HEK293 (cell line): ENCODE data around the gene KCNQ4.
A peak's percentile ranks its signal among the peaks of the same experiment; 100 is the strongest.

Experiments
- BCL11A ChIP-seq: fragments of 450-650 bp; formaldehyde crosslinking; IDR thresholded peaks from 2 replicates; pipeline ENCODE4 v1.5.1; 2016; ENCODE audit warnings: low read depth, missing biosample characterization, missing genetic modification characterization
- GLIS2 ChIP-seq: fragments of 450-650 bp; formaldehyde crosslinking; IDR thresholded peaks from 2 replicates; pipeline ENCODE4 v1.5.1; 2016; ENCODE audit warnings: missing biosample characterization, missing genetic modification characterization
- HOXD13 ChIP-seq: sonication (generic); formaldehyde crosslinking; IDR thresholded peaks from 2 replicates; pipeline ENCODE4 v1.8.0; 2022; ENCODE audit warnings: missing genetic modification reagents, borderline replicate concordance
- KLF9 ChIP-seq: fragments of 450-650 bp; formaldehyde crosslinking; IDR thresholded peaks from 2 replicates; pipeline ENCODE4 v1.5.1; 2016; ENCODE audit warnings: missing biosample characterization, missing genetic modification characterization, low read depth
- ZBTB1 ChIP-seq: fragments of 450-650 bp; formaldehyde crosslinking; IDR thresholded peaks from 2 replicates; pipeline ENCODE4 v1.5.1; 2016; ENCODE audit warnings: missing biosample characterization, missing genetic modification characterization
- ZBTB48 ChIP-seq: fragments of 450-650 bp; formaldehyde crosslinking; IDR thresholded peaks from 2 replicates; pipeline ENCODE4 v1.5.1; 2016; ENCODE audit warnings: missing biosample characterization, missing genetic modification characterization
- ZBTB7A ChIP-seq: fragments of 450-650 bp; formaldehyde crosslinking; IDR thresholded peaks from 2 replicates; pipeline ENCODE4 v1.5.1; 2016; ENCODE audit warnings: low read depth, missing biosample characterization, missing genetic modification characterization
- ZNF10 ChIP-seq: fragments of 450-650 bp; formaldehyde crosslinking; IDR thresholded peaks from 2 replicates; pipeline ENCODE4 v1.5.1; 2017; ENCODE audit warnings: missing biosample characterization, missing genetic modification characterization
- ZNF140 ChIP-seq: fragments of 450-650 bp; formaldehyde crosslinking; IDR thresholded peaks from 2 replicates; pipeline ENCODE4 v1.5.1; 2016; ENCODE audit warnings: missing biosample characterization, missing genetic modification characterization
- ZNF155 ChIP-seq: fragments of 450-650 bp; formaldehyde crosslinking; IDR thresholded peaks from 2 replicates; pipeline ENCODE4 v1.5.1; 2016; ENCODE audit warnings: missing biosample characterization, missing genetic modification characterization
- ZNF16 ChIP-seq: fragments of 450-650 bp; formaldehyde crosslinking; IDR thresholded peaks from 2 replicates; pipeline ENCODE4 v1.5.1; 2016; ENCODE audit warnings: low read depth, missing biosample characterization, missing genetic modification characterization
- ZNF174 ChIP-seq: fragments of 450-650 bp; formaldehyde crosslinking; IDR thresholded peaks from 2 replicates; pipeline ENCODE4 v1.5.0; 2017; ENCODE audit warnings: missing biosample characterization, mild to moderate bottlenecking, missing genetic modification characterization
- ZNF175 ChIP-seq: fragments of 450-650 bp; formaldehyde crosslinking; IDR thresholded peaks from 2 replicates; pipeline ENCODE4 v1.5.1; 2016; ENCODE audit warnings: missing biosample characterization, missing genetic modification characterization
- ZNF202 ChIP-seq: fragments of 450-650 bp; formaldehyde crosslinking; IDR thresholded peaks from 2 replicates; pipeline ENCODE4 v1.5.1; 2016; ENCODE audit warnings: missing biosample characterization, missing genetic modification characterization, borderline replicate concordance
- ZNF23 ChIP-seq: fragments of 450-650 bp; formaldehyde crosslinking; IDR thresholded peaks from 2 replicates; pipeline ENCODE4 v1.5.1; 2016; ENCODE audit warnings: missing biosample characterization, missing genetic modification characterization, borderline replicate concordance
- ZNF248 ChIP-seq: fragments of 450-650 bp; formaldehyde crosslinking; IDR thresholded peaks from 2 replicates; pipeline ENCODE4 v1.5.1; 2017; ENCODE audit warnings: missing biosample characterization, missing genetic modification characterization
- ZNF324 ChIP-seq: fragments of 450-650 bp; formaldehyde crosslinking; IDR thresholded peaks from 2 replicates; pipeline ENCODE4 v1.5.1; 2016; ENCODE audit warnings: missing biosample characterization, missing genetic modification characterization
- ZNF366 ChIP-seq: fragments of 450-650 bp; formaldehyde crosslinking; conservative IDR thresholded peaks from 2 replicates; pipeline ENCODE4 v1.5.1; 2016; ENCODE audit warnings: missing biosample characterization, missing genetic modification characterization
- ZNF571 ChIP-seq: fragments of 450-650 bp; formaldehyde crosslinking; IDR thresholded peaks from 2 replicates; pipeline ENCODE4 v1.5.0; 2017; ENCODE audit warnings: missing biosample characterization, missing genetic modification characterization
- ZNF596 ChIP-seq: fragments of 450-650 bp; IDR thresholded peaks from 2 replicates; pipeline ENCODE4 v1.5.0; 2018; ENCODE audit warnings: missing biosample characterization, mild to moderate bottlenecking, missing genetic modification characterization, moderate library complexity
- ZNF623 ChIP-seq: fragments of 450-650 bp; formaldehyde crosslinking; IDR thresholded peaks from 2 replicates; pipeline ENCODE4 v1.5.1; 2016; ENCODE audit warnings: missing biosample characterization, missing genetic modification characterization
- ZNF664 ChIP-seq: fragments of 450-650 bp; formaldehyde crosslinking; IDR thresholded peaks from 2 replicates; pipeline ENCODE4 v1.5.1; 2016; ENCODE audit warnings: missing biosample characterization, missing genetic modification characterization
- TF ChIP-seq, protein P1 (sequence below): fragments of 450-650 bp; formaldehyde crosslinking; IDR thresholded peaks from 2 replicates; pipeline ENCODE4 v1.5.1; 2016; ENCODE audit warnings: missing biosample characterization, missing genetic modification characterization
- TF ChIP-seq, protein P2 (sequence below): fragments of 450-650 bp; formaldehyde crosslinking; IDR thresholded peaks from 2 replicates; pipeline ENCODE4 v1.5.1; 2016; ENCODE audit warnings: missing biosample characterization, missing genetic modification characterization
- TF ChIP-seq, protein P3 (sequence below): fragments of 450-650 bp; formaldehyde crosslinking; IDR thresholded peaks from 2 replicates; pipeline ENCODE4 v1.5.1; 2016; ENCODE audit warnings: missing biosample characterization, missing genetic modification characterization
- TF ChIP-seq, protein P4 (sequence below): IDR thresholded peaks from 2 replicates; pipeline ENCODE4 v1.6.1; 2011; ENCODE audit warnings: mild to moderate bottlenecking, low read depth, low read length, borderline replicate concordance
- TF ChIP-seq, protein P5 (sequence below): fragments of 450-650 bp; formaldehyde crosslinking; IDR thresholded peaks from 2 replicates; pipeline ENCODE4 v1.5.1; 2016; ENCODE audit warnings: missing biosample characterization, missing genetic modification characterization
- TF ChIP-seq, protein P6 (sequence below): fragments of 450-650 bp; formaldehyde crosslinking; IDR thresholded peaks from 2 replicates; pipeline ENCODE4 v1.5.1; 2016; ENCODE audit warnings: missing biosample characterization, missing genetic modification characterization
- TF ChIP-seq, protein P7 (sequence below): fragments of 450-650 bp; formaldehyde crosslinking; IDR thresholded peaks from 2 replicates; pipeline ENCODE4 v1.5.1; 2016; ENCODE audit warnings: missing biosample characterization, missing genetic modification characterization

The KCNQ4 gene

DNA sequence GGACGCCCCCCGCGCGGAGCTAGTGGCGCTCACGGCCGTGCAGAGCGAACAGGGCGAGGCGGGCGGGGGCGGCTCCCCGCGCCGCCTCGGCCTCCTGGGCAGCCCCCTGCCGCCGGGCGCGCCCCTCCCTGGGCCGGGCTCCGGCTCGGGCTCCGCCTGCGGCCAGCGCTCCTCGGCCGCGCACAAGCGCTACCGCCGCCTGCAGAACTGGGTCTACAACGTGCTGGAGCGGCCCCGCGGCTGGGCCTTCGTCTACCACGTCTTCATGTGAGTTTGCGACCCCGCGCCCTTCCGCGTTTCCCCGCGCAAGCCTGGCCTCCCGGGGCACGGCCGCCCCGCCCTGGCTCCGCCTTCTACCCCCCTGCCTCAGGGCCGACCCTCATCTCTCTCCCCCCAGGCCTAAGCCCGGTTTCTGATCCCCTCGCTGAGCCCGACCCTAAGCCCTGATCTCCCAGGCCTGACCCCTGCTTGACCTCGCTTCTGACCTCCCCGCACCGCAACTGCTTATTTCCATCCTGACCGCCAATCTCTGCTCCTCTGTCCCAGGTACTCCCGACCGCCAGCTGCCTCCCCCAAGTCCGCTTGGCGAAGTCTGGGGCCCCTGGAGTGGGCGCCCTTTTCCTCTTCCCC is 669 bp downstream of the KCNQ4 start (continued):
- no peak for TF ChIP-seq ZNF324 (tag by site-specific recombination)
- TF ChIP-seq ZNF366, result no peak
- TF ChIP-seq ZNF623 (tag by site-specific recombination), result no peak
- no peak for TF ChIP-seq ZNF23
- TF ChIP-seq ZNF10 (tag by site-specific recombination), result no peak
- TF ChIP-seq ZNF16 (tag by site-specific recombination), result no peak
- no peak for TF ChIP-seq ZNF175 (tag by site-specific recombination)
- TF ChIP-seq, protein P1, sequence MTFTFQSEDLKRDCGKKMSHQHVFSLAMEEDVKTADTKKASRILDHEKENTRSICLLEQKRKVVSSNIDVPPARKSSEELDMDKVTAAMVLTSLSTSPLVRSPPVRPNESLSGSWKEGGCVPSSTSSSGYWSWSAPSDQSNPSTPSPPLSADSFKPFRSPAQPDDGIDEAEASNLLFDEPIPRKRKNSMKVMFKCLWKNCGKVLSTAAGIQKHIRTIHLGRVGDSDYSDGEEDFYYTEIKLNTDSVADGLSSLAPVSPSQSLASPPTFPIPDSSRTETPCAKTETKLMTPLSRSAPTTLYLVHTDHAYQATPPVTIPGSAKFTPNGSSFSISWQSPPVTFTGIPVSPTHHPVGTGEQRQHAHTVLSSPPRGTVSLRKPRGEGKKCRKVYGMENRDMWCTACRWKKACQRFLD, result no peak
- TF ChIP-seq ZBTB48 (tag by site-specific recombination), result peak; percentile 68; the same call in 1 of the 2 replicates
- TF ChIP-seq, protein P2, sequence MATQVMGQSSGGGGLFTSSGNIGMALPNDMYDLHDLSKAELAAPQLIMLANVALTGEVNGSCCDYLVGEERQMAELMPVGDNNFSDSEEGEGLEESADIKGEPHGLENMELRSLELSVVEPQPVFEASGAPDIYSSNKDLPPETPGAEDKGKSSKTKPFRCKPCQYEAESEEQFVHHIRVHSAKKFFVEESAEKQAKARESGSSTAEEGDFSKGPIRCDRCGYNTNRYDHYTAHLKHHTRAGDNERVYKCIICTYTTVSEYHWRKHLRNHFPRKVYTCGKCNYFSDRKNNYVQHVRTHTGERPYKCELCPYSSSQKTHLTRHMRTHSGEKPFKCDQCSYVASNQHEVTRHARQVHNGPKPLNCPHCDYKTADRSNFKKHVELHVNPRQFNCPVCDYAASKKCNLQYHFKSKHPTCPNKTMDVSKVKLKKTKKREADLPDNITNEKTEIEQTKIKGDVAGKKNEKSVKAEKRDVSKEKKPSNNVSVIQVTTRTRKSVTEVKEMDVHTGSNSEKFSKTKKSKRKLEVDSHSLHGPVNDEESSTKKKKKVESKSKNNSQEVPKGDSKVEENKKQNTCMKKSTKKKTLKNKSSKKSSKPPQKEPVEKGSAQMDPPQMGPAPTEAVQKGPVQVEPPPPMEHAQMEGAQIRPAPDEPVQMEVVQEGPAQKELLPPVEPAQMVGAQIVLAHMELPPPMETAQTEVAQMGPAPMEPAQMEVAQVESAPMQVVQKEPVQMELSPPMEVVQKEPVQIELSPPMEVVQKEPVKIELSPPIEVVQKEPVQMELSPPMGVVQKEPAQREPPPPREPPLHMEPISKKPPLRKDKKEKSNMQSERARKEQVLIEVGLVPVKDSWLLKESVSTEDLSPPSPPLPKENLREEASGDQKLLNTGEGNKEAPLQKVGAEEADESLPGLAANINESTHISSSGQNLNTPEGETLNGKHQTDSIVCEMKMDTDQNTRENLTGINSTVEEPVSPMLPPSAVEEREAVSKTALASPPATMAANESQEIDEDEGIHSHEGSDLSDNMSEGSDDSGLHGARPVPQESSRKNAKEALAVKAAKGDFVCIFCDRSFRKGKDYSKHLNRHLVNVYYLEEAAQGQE (tag by site-specific recombination), result 0 out of 2 replicates have a peak, but pooled peaks have one; percentile 64
- no peak for TF ChIP-seq ZNF202 (tag by site-specific recombination)
- no peak for TF ChIP-seq ZNF571 (tag by site-specific recombination)
- TF ChIP-seq, protein P3, sequence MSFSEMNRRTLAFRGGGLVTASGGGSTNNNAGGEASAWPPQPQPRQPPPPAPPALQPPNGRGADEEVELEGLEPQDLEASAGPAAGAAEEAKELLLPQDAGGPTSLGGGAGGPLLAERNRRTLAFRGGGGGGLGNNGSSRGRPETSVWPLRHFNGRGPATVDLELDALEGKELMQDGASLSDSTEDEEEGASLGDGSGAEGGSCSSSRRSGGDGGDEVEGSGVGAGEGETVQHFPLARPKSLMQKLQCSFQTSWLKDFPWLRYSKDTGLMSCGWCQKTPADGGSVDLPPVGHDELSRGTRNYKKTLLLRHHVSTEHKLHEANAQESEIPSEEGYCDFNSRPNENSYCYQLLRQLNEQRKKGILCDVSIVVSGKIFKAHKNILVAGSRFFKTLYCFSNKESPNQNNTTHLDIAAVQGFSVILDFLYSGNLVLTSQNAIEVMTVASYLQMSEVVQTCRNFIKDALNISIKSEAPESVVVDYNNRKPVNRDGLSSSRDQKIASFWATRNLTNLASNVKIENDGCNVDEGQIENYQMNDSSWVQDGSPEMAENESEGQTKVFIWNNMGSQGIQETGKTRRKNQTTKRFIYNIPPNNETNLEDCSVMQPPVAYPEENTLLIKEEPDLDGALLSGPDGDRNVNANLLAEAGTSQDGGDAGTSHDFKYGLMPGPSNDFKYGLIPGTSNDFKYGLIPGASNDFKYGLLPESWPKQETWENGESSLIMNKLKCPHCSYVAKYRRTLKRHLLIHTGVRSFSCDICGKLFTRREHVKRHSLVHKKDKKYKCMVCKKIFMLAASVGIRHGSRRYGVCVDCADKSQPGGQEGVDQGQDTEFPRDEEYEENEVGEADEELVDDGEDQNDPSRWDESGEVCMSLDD (tag by site-specific recombination), result no peak
- TF ChIP-seq, protein P4, sequence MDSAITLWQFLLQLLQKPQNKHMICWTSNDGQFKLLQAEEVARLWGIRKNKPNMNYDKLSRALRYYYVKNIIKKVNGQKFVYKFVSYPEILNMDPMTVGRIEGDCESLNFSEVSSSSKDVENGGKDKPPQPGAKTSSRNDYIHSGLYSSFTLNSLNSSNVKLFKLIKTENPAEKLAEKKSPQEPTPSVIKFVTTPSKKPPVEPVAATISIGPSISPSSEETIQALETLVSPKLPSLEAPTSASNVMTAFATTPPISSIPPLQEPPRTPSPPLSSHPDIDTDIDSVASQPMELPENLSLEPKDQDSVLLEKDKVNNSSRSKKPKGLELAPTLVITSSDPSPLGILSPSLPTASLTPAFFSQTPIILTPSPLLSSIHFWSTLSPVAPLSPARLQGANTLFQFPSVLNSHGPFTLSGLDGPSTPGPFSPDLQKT, result no peak
- TF ChIP-seq ZNF155, result no peak
- no peak for TF ChIP-seq ZNF174 (tag by site-specific recombination)
- no peak for TF ChIP-seq ZNF664 (tag by site-specific recombination)
- no peak for TF ChIP-seq ZNF248 (tag by site-specific recombination)
- TF ChIP-seq, protein P5, sequence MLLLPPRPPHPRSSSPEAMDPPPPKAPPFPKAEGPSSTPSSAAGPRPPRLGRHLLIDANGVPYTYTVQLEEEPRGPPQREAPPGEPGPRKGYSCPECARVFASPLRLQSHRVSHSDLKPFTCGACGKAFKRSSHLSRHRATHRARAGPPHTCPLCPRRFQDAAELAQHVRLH (tag by site-specific recombination), result no peak
- TF ChIP-seq, protein P6, sequence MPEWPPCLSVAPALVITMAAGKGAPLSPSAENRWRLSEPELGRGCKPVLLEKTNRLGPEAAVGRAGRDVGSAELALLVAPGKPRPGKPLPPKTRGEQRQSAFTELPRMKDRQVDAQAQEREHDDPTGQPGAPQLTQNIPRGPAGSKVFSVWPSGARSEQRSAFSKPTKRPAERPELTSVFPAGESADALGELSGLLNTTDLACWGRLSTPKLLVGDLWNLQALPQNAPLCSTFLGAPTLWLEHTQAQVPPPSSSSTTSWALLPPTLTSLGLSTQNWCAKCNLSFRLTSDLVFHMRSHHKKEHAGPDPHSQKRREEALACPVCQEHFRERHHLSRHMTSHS (tag by site-specific recombination), result no peak
- TF ChIP-seq, protein P7, sequence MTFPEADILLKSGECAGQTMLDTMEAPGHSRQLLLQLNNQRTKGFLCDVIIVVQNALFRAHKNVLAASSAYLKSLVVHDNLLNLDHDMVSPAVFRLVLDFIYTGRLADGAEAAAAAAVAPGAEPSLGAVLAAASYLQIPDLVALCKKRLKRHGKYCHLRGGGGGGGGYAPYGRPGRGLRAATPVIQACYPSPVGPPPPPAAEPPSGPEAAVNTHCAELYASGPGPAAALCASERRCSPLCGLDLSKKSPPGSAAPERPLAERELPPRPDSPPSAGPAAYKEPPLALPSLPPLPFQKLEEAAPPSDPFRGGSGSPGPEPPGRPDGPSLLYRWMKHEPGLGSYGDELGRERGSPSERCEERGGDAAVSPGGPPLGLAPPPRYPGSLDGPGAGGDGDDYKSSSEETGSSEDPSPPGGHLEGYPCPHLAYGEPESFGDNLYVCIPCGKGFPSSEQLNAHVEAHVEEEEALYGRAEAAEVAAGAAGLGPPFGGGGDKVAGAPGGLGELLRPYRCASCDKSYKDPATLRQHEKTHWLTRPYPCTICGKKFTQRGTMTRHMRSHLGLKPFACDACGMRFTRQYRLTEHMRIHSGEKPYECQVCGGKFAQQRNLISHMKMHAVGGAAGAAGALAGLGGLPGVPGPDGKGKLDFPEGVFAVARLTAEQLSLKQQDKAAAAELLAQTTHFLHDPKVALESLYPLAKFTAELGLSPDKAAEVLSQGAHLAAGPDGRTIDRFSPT (tag by site-specific recombination), result no peak
- no peak for TF ChIP-seq KLF9 (tag by site-specific recombination)
- TF ChIP-seq ZBTB1, result no peak
- no peak for TF ChIP-seq ZNF596 (tag by site-specific recombination)
- peak; percentile 45; the same call in 1 of the 2 replicates for TF ChIP-seq ZBTB7A (tag by site-specific recombination)
- peak; percentile 41; the same call in 1 of the 2 replicates for TF ChIP-seq GLIS2 (tag by site-specific recombination)
- TF ChIP-seq HOXD13, result no peak
- TF ChIP-seq BCL11A (tag by site-specific recombination), result peak; percentile 69; the same call in 1 of the 2 replicates
- TF ChIP-seq ZNF140, result no peak
